HepG2 (cell line): ENCODE data around the gene ANKRD55. TPM values are rescaled to one million over a fixed set of nuclear protein-coding genes. Genes with fewer than 3 reads are reported as not detected.

ENCODE experiments used
- GABPA ChIP-seq, 2 experiments: IDR thresholded peaks; 2 replicates each; pipeline ENCODE4 v1.6.1; 2011 to 2016; ENCODE audit warnings: low read depth in 2 of 2, low read length in 1 of 2, missing biosample characterization in 1 of 2, missing genetic modification characterization in 1 of 2
- MATR3 ChIP-seq: sonication (generic); formaldehyde crosslinking; IDR thresholded peaks from 2 replicates; pipeline ENCODE4 v1.4.0; 2020; ENCODE audit warnings: missing genetic modification reagents
- PHF21A ChIP-seq: sonication (generic); formaldehyde crosslinking; IDR thresholded peaks from 2 replicates; pipeline ENCODE4 v1.5.0; 2020; ENCODE audit warnings: mild to moderate bottlenecking, missing genetic modification reagents
- ZNF274 ChIP-seq: sonication (generic); formaldehyde crosslinking; IDR thresholded peaks from 2 replicates; pipeline ENCODE4 v1.5.1; 2020; ENCODE audit warnings: mild to moderate bottlenecking, missing genetic modification reagents
- polyA plus RNA-seq, 8 experiments: library from polyadenylated mRNA; depleted of rRNA in 3 of 8; stranded (reverse) in 7 of 8; unstranded in 1 of 8; fragments of >200 nt; fragmentation: Illumina TruSeq in 4 of 8; extraction: Trizol in 4 of 8; gene quantifications; 2 replicates each; pipeline versions ENCODE4 v1.2.1 to v1.2.3, GENCODE V29; 2011 to 2016; ENCODE audit warnings: low read depth in 4 of 8, missing spikeins in 1 of 8, mixed read lengths in 1 of 8; ENCODE audit not compliant: insufficient read depth in 1 of 8
- total RNA-seq, 5 experiments: library from RNA; depleted of rRNA; stranded (reverse); fragments of >200 nt; fragmentation: Illumina TruSeq; extraction: Trizol; gene quantifications; 2 replicates each; pipeline ENCODE4 v1.2.3, GENCODE V29; 2016; ENCODE audit warnings: low read depth in 1 of 5
- TF ChIP-seq, protein P1 (sequence below): sonication (generic); formaldehyde crosslinking; IDR thresholded peaks from 2 replicates; pipeline ENCODE4 v1.5.1; 2020; ENCODE audit warnings: mild to moderate bottlenecking, missing genetic modification reagents, borderline replicate concordance
- TF ChIP-seq, protein P2 (sequence below): sonication (generic); formaldehyde crosslinking; IDR thresholded peaks from 2 replicates; pipeline ENCODE4 v1.4.0; 2020; ENCODE audit warnings: missing genetic modification reagents, borderline replicate concordance
- TF ChIP-seq, protein P3 (sequence below): IDR thresholded peaks from 2 replicates; pipeline ENCODE4 v1.6.1; 2012; ENCODE audit warnings: low read length, improper control_type of control experiment
- TF ChIP-seq, protein P4 (sequence below), 2 experiments: IDR thresholded peaks; 2 replicates each; pipeline ENCODE4 v1.6.1; 2011 to 2012; ENCODE audit warnings: low read length in 2 of 2, borderline replicate concordance in 1 of 2, low read depth in 1 of 2, mild to moderate bottlenecking in 1 of 2, moderate library complexity in 1 of 2
- TF ChIP-seq, protein P5 (sequence below): sonication (generic); formaldehyde crosslinking; IDR thresholded peaks from 2 replicates; pipeline ENCODE4 v1.8.1; 2023; ENCODE audit warnings: mild to moderate bottlenecking, inconsistent platforms, moderate library complexity, missing genetic modification reagents, borderline replicate concordance

ANKRD55 gene
- total and polyA plus RNA-seq, 2 of the 13 experiments (the other 11 are each of a cell fraction or from before 2014, with no cell fraction given), result 0.11 to 0.28 TPM

DNA sequence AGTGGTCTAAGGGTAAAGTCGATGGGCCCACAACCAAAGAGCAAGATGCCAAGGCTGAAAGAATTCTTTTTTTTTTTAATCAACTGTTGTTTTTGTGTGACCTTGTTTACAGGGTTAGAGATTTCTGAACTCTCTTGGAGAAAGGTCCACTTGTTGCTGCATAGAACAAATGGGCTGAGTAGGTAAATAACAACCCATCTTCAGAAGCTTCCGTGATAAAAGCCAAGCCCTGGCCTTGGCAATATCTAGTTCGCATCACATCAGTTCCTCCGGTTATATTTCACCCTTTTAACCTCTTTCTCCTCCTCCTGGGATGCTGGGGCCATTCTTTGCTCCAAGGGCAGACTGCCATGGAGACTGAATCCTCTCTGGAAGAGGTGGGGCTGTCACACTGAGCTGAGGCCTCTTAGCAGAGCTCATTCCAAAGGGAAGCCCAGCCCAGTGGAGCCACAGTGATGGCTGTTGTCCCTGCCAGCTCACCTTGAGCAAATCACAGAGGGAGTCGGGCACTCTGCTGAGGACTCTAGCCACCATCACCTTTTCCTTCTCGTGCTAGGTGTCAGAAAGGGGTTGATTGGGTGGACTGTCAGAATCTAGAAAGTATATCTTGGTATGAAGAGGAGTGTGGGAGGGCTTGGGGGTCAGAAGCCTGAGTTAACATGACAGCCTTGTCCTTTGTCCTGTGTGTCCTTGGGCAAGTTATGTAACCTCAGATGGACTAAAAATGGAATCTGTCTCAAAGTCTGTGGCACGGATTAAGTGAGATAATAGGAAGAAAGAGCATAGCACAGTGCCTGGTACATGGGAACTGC lies 17.9 kb downstream of the ANKRD55 start (continued):
- TF ChIP-seq ZNF274 (CRISPR knock-in tag), result no peak
- peak; percentile 45; the same call in 1 of the 2 replicates for TF ChIP-seq PHF21A
- TF ChIP-seq, protein P1, sequence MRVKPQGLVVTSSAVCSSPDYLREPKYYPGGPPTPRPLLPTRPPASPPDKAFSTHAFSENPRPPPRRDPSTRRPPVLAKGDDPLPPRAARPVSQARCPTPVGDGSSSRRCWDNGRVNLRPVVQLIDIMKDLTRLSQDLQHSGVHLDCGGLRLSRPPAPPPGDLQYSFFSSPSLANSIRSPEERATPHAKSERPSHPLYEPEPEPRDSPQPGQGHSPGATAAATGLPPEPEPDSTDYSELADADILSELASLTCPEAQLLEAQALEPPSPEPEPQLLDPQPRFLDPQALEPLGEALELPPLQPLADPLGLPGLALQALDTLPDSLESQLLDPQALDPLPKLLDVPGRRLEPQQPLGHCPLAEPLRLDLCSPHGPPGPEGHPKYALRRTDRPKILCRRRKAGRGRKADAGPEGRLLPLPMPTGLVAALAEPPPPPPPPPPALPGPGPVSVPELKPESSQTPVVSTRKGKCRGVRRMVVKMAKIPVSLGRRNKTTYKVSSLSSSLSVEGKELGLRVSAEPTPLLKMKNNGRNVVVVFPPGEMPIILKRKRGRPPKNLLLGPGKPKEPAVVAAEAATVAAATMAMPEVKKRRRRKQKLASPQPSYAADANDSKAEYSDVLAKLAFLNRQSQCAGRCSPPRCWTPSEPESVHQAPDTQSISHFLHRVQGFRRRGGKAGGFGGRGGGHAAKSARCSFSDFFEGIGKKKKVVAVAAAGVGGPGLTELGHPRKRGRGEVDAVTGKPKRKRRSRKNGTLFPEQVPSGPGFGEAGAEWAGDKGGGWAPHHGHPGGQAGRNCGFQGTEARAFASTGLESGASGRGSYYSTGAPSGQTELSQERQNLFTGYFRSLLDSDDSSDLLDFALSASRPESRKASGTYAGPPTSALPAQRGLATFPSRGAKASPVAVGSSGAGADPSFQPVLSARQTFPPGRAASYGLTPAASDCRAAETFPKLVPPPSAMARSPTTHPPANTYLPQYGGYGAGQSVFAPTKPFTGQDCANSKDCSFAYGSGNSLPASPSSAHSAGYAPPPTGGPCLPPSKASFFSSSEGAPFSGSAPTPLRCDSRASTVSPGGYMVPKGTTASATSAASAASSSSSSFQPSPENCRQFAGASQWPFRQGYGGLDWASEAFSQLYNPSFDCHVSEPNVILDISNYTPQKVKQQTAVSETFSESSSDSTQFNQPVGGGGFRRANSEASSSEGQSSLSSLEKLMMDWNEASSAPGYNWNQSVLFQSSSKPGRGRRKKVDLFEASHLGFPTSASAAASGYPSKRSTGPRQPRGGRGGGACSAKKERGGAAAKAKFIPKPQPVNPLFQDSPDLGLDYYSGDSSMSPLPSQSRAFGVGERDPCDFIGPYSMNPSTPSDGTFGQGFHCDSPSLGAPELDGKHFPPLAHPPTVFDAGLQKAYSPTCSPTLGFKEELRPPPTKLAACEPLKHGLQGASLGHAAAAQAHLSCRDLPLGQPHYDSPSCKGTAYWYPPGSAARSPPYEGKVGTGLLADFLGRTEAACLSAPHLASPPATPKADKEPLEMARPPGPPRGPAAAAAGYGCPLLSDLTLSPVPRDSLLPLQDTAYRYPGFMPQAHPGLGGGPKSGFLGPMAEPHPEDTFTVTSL, result peak; percentile 23; the same call in 1 of the 2 replicates
- TF ChIP-seq, protein P2, sequence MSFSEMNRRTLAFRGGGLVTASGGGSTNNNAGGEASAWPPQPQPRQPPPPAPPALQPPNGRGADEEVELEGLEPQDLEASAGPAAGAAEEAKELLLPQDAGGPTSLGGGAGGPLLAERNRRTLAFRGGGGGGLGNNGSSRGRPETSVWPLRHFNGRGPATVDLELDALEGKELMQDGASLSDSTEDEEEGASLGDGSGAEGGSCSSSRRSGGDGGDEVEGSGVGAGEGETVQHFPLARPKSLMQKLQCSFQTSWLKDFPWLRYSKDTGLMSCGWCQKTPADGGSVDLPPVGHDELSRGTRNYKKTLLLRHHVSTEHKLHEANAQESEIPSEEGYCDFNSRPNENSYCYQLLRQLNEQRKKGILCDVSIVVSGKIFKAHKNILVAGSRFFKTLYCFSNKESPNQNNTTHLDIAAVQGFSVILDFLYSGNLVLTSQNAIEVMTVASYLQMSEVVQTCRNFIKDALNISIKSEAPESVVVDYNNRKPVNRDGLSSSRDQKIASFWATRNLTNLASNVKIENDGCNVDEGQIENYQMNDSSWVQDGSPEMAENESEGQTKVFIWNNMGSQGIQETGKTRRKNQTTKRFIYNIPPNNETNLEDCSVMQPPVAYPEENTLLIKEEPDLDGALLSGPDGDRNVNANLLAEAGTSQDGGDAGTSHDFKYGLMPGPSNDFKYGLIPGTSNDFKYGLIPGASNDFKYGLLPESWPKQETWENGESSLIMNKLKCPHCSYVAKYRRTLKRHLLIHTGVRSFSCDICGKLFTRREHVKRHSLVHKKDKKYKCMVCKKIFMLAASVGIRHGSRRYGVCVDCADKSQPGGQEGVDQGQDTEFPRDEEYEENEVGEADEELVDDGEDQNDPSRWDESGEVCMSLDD, result no peak
- TF ChIP-seq, protein P3, sequence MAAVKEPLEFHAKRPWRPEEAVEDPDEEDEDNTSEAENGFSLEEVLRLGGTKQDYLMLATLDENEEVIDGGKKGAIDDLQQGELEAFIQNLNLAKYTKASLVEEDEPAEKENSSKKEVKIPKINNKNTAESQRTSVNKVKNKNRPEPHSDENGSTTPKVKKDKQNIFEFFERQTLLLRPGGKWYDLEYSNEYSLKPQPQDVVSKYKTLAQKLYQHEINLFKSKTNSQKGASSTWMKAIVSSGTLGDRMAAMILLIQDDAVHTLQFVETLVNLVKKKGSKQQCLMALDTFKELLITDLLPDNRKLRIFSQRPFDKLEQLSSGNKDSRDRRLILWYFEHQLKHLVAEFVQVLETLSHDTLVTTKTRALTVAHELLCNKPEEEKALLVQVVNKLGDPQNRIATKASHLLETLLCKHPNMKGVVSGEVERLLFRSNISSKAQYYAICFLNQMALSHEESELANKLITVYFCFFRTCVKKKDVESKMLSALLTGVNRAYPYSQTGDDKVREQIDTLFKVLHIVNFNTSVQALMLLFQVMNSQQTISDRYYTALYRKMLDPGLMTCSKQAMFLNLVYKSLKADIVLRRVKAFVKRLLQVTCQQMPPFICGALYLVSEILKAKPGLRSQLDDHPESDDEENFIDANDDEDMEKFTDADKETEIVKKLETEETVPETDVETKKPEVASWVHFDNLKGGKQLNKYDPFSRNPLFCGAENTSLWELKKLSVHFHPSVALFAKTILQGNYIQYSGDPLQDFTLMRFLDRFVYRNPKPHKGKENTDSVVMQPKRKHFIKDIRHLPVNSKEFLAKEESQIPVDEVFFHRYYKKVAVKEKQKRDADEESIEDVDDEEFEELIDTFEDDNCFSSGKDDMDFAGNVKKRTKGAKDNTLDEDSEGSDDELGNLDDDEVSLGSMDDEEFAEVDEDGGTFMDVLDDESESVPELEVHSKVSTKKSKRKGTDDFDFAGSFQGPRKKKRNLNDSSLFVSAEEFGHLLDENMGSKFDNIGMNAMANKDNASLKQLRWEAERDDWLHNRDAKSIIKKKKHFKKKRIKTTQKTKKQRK, result no peak
- TF ChIP-seq, protein P4, sequence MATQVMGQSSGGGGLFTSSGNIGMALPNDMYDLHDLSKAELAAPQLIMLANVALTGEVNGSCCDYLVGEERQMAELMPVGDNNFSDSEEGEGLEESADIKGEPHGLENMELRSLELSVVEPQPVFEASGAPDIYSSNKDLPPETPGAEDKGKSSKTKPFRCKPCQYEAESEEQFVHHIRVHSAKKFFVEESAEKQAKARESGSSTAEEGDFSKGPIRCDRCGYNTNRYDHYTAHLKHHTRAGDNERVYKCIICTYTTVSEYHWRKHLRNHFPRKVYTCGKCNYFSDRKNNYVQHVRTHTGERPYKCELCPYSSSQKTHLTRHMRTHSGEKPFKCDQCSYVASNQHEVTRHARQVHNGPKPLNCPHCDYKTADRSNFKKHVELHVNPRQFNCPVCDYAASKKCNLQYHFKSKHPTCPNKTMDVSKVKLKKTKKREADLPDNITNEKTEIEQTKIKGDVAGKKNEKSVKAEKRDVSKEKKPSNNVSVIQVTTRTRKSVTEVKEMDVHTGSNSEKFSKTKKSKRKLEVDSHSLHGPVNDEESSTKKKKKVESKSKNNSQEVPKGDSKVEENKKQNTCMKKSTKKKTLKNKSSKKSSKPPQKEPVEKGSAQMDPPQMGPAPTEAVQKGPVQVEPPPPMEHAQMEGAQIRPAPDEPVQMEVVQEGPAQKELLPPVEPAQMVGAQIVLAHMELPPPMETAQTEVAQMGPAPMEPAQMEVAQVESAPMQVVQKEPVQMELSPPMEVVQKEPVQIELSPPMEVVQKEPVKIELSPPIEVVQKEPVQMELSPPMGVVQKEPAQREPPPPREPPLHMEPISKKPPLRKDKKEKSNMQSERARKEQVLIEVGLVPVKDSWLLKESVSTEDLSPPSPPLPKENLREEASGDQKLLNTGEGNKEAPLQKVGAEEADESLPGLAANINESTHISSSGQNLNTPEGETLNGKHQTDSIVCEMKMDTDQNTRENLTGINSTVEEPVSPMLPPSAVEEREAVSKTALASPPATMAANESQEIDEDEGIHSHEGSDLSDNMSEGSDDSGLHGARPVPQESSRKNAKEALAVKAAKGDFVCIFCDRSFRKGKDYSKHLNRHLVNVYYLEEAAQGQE (IDR thresholded peaks at IDR 0.05; ENCODE audit: borderline replicate concordance in 1 of 2, low read depth in 1 of 2, low read length in 2 of 2), result no peak
- TF ChIP-seq, protein P5, sequence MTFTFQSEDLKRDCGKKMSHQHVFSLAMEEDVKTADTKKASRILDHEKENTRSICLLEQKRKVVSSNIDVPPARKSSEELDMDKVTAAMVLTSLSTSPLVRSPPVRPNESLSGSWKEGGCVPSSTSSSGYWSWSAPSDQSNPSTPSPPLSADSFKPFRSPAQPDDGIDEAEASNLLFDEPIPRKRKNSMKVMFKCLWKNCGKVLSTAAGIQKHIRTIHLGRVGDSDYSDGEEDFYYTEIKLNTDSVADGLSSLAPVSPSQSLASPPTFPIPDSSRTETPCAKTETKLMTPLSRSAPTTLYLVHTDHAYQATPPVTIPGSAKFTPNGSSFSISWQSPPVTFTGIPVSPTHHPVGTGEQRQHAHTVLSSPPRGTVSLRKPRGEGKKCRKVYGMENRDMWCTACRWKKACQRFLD (CRISPR knock-in tag), result no peak
- TF ChIP-seq MATR3 (CRISPR knock-in tag), result no peak
- TF ChIP-seq GABPA (IDR thresholded peaks at IDR 0.05; ENCODE audit: low read depth, low read length), result no peak
- TF ChIP-seq GABPA (CRISPR knock-in tag; IDR thresholded peaks at IDR 0.05; ENCODE audit: low read depth), result no peak
